ENCODE data around the gene COL4A1. TPM values are rescaled to one million over a fixed set of nuclear protein-coding genes. Genes with fewer than 3 reads are reported as not detected.

Gene COL4A1
- total and polyA plus RNA-seq, 2 donors from 2014 or later, result 53.0 to 218 TPM

GRCh38 chr13:110123041-110123809 is 183.7 kb downstream of the COL4A1 start:
- H3K9ac ChIP-seq (ENCODE audit: low read length in 3 of 3), result no peak overlapping the region
- peaks cover 0 to 10% (median 0%) of the 10 kb centered on the region in 3 donors for H3K4me1 ChIP-seq (ENCODE audit: control insufficient read depth in 2 of 3, insufficient read depth in 2 of 3, low read depth in 1 of 3, low read length in 3 of 3)
- H3K27ac ChIP-seq (ENCODE audit: low read depth in 2 of 2, low read length in 2 of 2), result no peak overlapping the region

DNA sequence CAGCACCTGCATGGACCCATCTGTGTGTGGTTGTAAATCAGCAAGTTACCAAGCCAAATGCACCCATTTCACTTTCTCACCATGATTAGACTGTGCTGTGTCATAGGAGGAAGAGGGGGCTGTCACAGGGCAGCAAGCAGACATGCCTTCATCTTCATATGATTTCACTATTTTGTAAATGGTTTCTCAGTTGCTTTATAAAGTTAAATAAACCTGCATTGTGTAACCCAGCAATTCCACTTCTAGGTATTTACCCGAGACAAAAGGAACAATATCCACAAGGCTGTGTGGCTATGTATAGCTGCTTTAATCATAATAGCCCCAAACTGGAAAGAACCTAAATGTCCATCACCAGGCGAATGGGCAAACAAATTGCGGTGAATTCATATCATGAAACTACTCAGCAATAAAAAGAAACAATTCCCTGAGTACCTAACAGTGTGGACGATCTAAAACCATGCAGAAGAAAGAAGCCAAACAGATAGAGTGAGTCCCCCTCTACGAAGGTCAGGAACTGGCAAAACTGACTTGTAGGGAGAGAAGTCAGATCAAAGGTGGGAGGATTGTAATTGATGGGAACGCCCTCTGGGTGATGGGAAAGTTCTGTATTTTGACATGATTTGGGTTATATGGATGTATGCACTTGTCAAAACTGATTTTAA is 185.4 kb downstream of the COL4A1 start:
- TF ChIP-seq, protein P1, sequence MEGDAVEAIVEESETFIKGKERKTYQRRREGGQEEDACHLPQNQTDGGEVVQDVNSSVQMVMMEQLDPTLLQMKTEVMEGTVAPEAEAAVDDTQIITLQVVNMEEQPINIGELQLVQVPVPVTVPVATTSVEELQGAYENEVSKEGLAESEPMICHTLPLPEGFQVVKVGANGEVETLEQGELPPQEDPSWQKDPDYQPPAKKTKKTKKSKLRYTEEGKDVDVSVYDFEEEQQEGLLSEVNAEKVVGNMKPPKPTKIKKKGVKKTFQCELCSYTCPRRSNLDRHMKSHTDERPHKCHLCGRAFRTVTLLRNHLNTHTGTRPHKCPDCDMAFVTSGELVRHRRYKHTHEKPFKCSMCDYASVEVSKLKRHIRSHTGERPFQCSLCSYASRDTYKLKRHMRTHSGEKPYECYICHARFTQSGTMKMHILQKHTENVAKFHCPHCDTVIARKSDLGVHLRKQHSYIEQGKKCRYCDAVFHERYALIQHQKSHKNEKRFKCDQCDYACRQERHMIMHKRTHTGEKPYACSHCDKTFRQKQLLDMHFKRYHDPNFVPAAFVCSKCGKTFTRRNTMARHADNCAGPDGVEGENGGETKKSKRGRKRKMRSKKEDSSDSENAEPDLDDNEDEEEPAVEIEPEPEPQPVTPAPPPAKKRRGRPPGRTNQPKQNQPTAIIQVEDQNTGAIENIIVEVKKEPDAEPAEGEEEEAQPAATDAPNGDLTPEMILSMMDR (IDR thresholded peaks at IDR 0.05; ENCODE audit: borderline replicate concordance, extremely low read depth, insufficient read depth), result no peak
- no peaks in the 10 kb centered on the region for H3K27me3 ChIP-seq (ENCODE audit: control insufficient read depth, insufficient read depth, low read length)
- no peak overlapping the region for H3K4me3 ChIP-seq (ENCODE audit: low read length in 3 of 3)
- no peak overlapping the region for H3K27ac ChIP-seq (ENCODE audit: low read depth in 2 of 2, low read length in 2 of 2)
- FAIRE-seq, result no peak
- no peaks in the 10 kb centered on the region for H3K36me3 ChIP-seq (ENCODE audit: control insufficient read depth in 2 of 3, insufficient read depth in 3 of 3, low read length in 3 of 3)
- H3K9me3 ChIP-seq (ENCODE audit: control insufficient read depth in 2 of 3, insufficient read depth in 1 of 3, low read length in 3 of 3), result no peaks in the 10 kb centered on the region
- no peak for DNase-seq
- H3K4me1 ChIP-seq (ENCODE audit: control insufficient read depth in 2 of 3, insufficient read depth in 2 of 3, low read depth in 1 of 3, low read length in 3 of 3), result peaks cover 0 to 4% (median 0%) of the 10 kb centered on the region in 3 donors
- intact Hi-C loops (cut with DNase I), result no loop called here
- no peak overlapping the region for H3K9ac ChIP-seq (ENCODE audit: low read length in 3 of 3)

More at GRCh38 chr13:110123041-110123809, 183.7 kb downstream of the COL4A1 start:
- FAIRE-seq (no peak), DNase-seq (no peak)
- no peaks in the 10 kb centered on the region for H3K9me3 ChIP-seq (ENCODE audit: control insufficient read depth in 2 of 3, insufficient read depth in 1 of 3, low read length in 3 of 3)
- intact Hi-C loops (cut with DNase I), result no loop called here
- no peaks in the 10 kb centered on the region for H3K27me3 ChIP-seq (ENCODE audit: control insufficient read depth, insufficient read depth, low read length)
- TF ChIP-seq, protein P1 (IDR thresholded peaks at IDR 0.05; ENCODE audit: borderline replicate concordance, extremely low read depth, insufficient read depth), result no peak
- no peaks in the 10 kb centered on the region for H3K36me3 ChIP-seq (ENCODE audit: control insufficient read depth in 2 of 3, insufficient read depth in 3 of 3, low read length in 3 of 3)
- H3K4me3 ChIP-seq (ENCODE audit: low read length in 3 of 3), result no peak overlapping the region

DNA sequence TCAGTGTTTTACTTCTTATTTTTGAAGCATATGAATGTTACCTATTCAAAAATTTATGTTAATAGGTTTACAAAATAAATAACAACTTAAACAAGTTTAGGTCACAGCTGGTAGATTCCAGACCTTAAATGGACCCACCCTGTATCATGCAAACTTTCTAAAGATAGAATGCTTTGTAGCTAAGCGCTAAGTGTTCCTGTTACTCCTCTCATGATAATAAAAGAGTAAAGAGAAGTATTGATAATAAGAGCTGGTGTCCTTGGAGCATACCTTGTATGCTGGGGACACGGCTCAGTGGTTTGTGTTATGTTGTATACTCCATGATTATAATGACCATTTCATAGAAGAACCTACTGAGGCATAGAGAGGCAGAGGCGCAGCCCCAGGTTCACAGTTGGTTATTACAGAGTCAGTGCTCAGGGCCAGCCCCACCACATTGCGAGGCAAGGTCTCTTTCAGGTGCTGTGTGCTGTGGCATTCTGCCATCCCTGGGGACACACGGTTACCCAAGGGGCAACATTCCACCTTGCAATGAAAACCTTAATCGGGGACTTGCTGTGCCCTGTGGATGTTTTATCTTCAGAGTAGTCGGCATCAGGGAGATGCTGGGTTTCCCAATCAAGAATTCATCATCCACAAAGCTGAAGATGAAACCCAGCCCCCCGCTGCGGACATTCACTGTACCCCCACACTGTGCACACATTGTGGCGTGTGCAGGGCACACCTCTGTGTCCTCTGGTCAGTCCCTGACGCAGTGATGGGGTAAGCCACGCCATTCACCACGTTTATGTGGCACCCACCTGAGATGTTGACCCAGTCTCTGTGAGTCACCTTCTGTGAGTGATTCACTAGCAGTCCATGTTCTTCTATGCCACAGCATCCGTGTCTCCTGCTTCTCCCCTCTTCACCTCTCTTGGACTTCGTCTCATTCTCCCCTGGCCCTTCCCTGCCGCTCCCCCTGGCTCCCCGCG is 186.7 kb downstream of the COL4A1 start:
- TF ChIP-seq, protein P1 (IDR thresholded peaks at IDR 0.05; ENCODE audit: borderline replicate concordance, extremely low read depth, insufficient read depth), result no peak

More for the DNA sequence above, 186.7 kb downstream of the COL4A1 start:
- H3K4me3 ChIP-seq (ENCODE audit: low read length in 3 of 3), result no peak overlapping the region
- H3K9me3 ChIP-seq (ENCODE audit: control insufficient read depth in 2 of 3, insufficient read depth in 1 of 3, low read length in 3 of 3), result no peaks in the 10 kb centered on the region
- DNase-seq (no peak), FAIRE-seq (no peak)
- H3K27me3 ChIP-seq (ENCODE audit: control insufficient read depth, insufficient read depth, low read length), result no peaks in the 10 kb centered on the region
- H3K27ac ChIP-seq (ENCODE audit: low read depth in 2 of 2, low read length in 2 of 2), result no peak overlapping the region
- H3K9ac ChIP-seq (ENCODE audit: low read length in 3 of 3), result no peak overlapping the region
- H3K4me1 ChIP-seq (ENCODE audit: control insufficient read depth in 2 of 3, insufficient read depth in 2 of 3, low read depth in 1 of 3, low read length in 3 of 3), result no peaks in the 10 kb centered on the region
- intact Hi-C loops (cut with DNase I), result no loop called here
- no peaks in the 10 kb centered on the region for H3K36me3 ChIP-seq (ENCODE audit: control insufficient read depth in 2 of 3, insufficient read depth in 3 of 3, low read length in 3 of 3)
